ENCODE measurements around the gene ENKD1. TPM values are rescaled to one million over a fixed set of nuclear protein-coding genes. Genes with fewer than 3 reads are reported as not detected.
A peak's percentile ranks its signal among the peaks of the same experiment; 100 is the strongest.

The ENKD1 gene
- total and polyA plus RNA-seq, 2 of the 13 experiments (the other 11 are each of a cell fraction or from before 2014, with no cell fraction given), result 10.8 to 20.8 TPM

DNA sequence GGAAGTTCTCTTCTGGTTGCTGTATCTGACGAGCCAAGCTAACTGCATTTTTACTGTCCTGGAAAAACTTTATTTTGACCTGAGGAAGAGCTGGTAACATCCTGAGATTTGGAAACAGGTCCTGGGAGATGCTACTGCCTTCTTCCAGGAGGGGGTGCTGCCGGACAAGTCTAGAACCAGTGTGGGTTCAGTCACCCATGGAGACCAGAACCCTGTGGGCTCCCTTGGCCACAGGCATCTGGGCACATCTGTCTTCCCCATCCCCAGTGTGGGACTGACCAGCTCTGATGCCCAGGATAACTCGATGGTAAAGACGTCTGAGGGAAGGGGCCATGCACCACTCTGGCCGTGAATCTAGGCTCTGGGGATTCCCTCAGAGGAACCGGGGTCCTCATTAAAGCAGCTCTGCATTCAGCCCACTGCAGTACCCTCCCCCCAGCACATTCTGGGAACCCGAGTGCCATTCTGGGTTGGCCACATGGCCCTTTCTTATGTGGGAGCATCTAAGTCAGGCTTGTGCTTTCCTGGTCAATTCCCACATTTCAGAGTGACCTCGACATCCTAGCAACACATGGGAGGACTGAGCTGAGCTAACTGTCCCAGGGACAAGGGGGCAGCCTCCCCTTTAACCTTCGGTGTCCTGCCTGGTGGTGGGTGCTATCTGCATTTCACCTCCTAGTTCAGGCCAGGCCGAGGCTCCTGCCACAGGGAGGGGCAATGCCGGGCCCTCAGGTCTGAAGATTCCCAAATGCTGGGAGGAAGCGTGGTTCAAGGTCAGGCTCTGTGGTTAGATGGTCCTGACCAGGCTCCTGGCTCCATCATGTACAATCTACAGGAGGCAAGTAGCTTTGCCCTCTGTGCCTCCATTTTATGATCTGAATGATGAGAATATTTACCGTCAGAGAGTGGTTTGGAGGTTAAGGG is 6.5 kb upstream of the ENKD1 start (continued):
- TF ChIP-seq, protein P1, sequence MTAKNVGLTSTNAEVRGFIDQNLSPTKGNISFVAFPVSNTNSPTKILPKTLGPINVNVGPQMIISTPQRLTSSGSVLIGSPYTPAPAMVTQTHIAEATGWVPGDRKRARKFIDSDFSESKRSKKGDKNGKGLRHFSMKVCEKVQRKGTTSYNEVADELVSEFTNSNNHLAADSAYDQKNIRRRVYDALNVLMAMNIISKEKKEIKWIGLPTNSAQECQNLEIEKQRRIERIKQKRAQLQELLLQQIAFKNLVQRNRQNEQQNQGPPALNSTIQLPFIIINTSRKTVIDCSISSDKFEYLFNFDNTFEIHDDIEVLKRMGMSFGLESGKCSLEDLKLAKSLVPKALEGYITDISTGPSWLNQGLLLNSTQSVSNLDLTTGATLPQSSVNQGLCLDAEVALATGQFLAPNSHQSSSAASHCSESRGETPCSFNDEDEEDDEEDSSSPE (CRISPR knock-in tag; IDR thresholded peaks at IDR 0.05), result peak; percentile 29; the same call in 1 of the 2 replicates
- TF ChIP-seq SOX5 (CRISPR knock-in tag; IDR thresholded peaks at IDR 0.05; ENCODE audit: borderline replicate concordance) (no peak), NFE2L2 (IDR thresholded peaks at IDR 0.05; ENCODE audit: low read length) (no peak), SP4 (CRISPR knock-in tag; IDR thresholded peaks at IDR 0.05) (no peak), ZNF780A (CRISPR knock-in tag; IDR thresholded peaks at IDR 0.05) (no peak), NCOR1 (IDR thresholded peaks at IDR 0.05; ENCODE audit: borderline replicate concordance, low read length) (no peak), SIN3B (IDR thresholded peaks at IDR 0.05; ENCODE audit: low read length) (0 out of 2 replicates have a peak, but pooled peaks have one; percentile 37), NR1H2 (CRISPR knock-in tag; IDR thresholded peaks at IDR 0.05; ENCODE audit: borderline replicate concordance, low read depth) (no peak), ATM (IDR thresholded peaks at IDR 0.05; ENCODE audit: borderline replicate concordance) (no peak), RNF2 (conservative IDR thresholded peaks at IDR 0.05; ENCODE audit: low read depth) (no peak), SMAD3 (CRISPR knock-in tag; IDR thresholded peaks at IDR 0.05) (0 out of 2 replicates have a peak, but pooled peaks have one; percentile 39), ZNF589 (CRISPR knock-in tag; conservative IDR thresholded peaks at IDR 0.05) (no peak), ZSCAN20 (CRISPR knock-in tag; IDR thresholded peaks at IDR 0.05; ENCODE audit: borderline replicate concordance) (no peak), KDM5B (CRISPR knock-in tag; IDR thresholded peaks at IDR 0.05; ENCODE audit: borderline replicate concordance) (peak; percentile 53; the same call in 1 of the 2 replicates), SP1 (IDR thresholded peaks at IDR 0.05) (no peak), SP1 (CRISPR knock-in tag; IDR thresholded peaks at IDR 0.05) (peak; percentile 32; the same call in 1 of the 2 replicates), GATAD1 (CRISPR knock-in tag; IDR thresholded peaks at IDR 0.05) (no peak), ZFP36 (IDR thresholded peaks at IDR 0.05; ENCODE audit: borderline replicate concordance, low read depth, low read length, partially characterized antibody) (no peak)
- TF ChIP-seq, protein P2, sequence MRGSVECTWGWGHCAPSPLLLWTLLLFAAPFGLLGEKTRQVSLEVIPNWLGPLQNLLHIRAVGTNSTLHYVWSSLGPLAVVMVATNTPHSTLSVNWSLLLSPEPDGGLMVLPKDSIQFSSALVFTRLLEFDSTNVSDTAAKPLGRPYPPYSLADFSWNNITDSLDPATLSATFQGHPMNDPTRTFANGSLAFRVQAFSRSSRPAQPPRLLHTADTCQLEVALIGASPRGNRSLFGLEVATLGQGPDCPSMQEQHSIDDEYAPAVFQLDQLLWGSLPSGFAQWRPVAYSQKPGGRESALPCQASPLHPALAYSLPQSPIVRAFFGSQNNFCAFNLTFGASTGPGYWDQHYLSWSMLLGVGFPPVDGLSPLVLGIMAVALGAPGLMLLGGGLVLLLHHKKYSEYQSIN (CRISPR knock-in tag; IDR thresholded peaks at IDR 0.05; ENCODE audit: borderline replicate concordance), result no peak
- TF ChIP-seq, protein P3, sequence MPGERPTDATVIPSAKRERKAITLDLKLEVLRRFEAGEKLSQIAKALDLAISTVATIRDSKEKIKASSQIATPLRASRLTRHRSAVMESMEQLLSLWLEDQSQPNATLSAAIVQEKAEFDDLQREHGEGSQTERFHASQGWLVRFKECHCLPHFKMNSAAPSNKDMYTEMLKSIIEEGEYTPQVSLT (CRISPR knock-in tag; IDR thresholded peaks at IDR 0.05; ENCODE audit: borderline replicate concordance, low read depth), result no peak
- TF ChIP-seq, protein P4, sequence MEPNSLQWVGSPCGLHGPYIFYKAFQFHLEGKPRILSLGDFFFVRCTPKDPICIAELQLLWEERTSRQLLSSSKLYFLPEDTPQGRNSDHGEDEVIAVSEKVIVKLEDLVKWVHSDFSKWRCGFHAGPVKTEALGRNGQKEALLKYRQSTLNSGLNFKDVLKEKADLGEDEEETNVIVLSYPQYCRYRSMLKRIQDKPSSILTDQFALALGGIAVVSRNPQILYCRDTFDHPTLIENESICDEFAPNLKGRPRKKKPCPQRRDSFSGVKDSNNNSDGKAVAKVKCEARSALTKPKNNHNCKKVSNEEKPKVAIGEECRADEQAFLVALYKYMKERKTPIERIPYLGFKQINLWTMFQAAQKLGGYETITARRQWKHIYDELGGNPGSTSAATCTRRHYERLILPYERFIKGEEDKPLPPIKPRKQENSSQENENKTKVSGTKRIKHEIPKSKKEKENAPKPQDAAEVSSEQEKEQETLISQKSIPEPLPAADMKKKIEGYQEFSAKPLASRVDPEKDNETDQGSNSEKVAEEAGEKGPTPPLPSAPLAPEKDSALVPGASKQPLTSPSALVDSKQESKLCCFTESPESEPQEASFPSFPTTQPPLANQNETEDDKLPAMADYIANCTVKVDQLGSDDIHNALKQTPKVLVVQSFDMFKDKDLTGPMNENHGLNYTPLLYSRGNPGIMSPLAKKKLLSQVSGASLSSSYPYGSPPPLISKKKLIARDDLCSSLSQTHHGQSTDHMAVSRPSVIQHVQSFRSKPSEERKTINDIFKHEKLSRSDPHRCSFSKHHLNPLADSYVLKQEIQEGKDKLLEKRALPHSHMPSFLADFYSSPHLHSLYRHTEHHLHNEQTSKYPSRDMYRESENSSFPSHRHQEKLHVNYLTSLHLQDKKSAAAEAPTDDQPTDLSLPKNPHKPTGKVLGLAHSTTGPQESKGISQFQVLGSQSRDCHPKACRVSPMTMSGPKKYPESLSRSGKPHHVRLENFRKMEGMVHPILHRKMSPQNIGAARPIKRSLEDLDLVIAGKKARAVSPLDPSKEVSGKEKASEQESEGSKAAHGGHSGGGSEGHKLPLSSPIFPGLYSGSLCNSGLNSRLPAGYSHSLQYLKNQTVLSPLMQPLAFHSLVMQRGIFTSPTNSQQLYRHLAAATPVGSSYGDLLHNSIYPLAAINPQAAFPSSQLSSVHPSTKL (CRISPR knock-in tag; IDR thresholded peaks at IDR 0.05), result peak; percentile 26; the same call in 1 of the 2 replicates

Measured in HepG2 (cell line).